ENCODE measurements around the gene MOGAT3. TPM values are rescaled to one million over a fixed set of nuclear protein-coding genes. Genes with fewer than 3 reads are reported as not detected.
A peak's percentile ranks its signal among the peaks of the same experiment; 100 is the strongest.

The MOGAT3 gene
- total RNA-seq, 1 donor from 2014 or later: not detected

DNA sequence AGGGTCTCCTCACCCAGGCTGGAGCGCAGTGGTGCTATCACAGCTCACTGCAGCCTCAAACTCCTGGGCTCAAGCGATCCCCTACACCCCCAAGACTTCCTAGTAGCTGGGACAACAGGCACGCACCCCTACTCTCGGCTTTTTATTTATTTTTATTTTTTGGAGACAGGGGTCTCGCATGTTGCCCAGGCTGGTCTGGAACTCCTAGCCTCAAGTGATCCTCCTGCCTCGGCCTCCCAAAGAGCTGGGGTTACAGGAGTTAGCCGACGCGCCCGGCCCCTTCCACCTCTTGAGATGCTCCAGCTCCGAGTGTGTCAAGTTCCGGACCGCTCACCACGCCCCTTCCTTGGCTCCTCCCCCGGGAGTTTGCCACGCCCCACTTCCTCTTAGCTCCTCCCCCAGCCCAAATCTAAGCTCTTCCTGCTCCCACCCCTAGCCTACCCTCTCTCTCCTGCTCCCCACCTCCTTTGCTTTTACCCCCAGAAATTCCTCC lies 27.0 kb downstream of the MOGAT3 start:
- Mint-ChIP-seq H3K4me3 (ENCODE audit: low read depth) (no peak overlapping the region), H3K27me3 (peaks cover 94% of the 10 kb centered on the region), H3K9me3 (ENCODE audit: low read depth) (no peaks in the 10 kb centered on the region), H3K36me3 (ENCODE audit: insufficient read depth) (peaks cover 1% of the 10 kb centered on the region), H3K4me1 (ENCODE audit: low read depth) (peaks cover 2% of the 10 kb centered on the region), H3K27ac (no peak overlapping the region)
- no peak for DNase-seq (ENCODE audit: low spot score, unreplicated experiment)
- no peak for TF ChIP-seq CTCF (IDR thresholded peaks at IDR 0.05; ENCODE audit: unreplicated experiment)

DNA sequence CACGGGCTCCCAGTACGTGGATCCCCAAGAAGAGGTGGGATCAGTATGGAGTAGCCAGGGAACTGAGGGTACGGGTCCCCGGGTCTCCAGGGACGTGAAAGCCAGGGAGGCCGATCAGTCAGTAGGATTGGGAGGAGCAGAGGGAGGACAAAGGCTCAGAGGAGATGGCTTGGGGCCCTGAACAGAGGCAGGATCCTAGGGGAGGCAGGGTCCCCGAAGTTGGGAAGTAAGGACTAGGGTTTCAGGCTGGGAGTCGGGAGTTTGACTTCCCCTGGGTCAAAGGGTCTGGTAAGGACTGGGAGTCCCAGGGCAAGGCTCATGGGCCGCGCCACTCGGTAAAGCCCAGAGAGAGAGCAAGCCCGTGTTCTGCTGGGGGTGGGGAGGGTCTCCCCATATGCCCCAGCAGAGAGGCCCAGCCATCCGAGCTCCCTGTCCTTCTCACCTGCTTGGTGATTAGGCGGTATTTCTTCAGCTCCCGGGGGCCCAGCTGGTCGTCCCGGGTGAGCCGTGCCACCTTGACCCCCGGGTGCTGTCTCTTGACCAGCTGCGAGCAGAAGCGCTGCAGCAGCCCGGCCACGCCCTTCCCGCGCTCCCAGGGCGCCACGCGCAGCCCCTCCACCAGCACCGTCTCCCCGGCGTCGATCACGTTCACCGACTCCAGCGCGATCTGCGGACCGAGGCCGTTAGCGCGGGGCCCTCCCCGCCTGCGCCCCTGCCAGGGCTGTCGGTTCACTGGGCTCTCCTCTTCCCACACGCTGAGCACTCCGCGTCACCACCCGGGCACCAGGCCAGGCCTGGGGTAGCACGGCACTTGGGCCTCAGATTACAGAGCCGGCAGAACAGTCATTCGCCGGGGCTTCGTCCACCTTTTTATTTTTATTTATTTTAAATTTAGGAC lies 27.7 kb downstream of the MOGAT3 start:
- peaks cover 95% of the 10 kb centered on the region for H3K27me3 Mint-ChIP-seq
- H3K4me3 Mint-ChIP-seq (ENCODE audit: low read depth): no peak overlapping the region
- no peak for DNase-seq (ENCODE audit: low spot score, unreplicated experiment)
- TF ChIP-seq CTCF (IDR thresholded peaks at IDR 0.05; ENCODE audit: unreplicated experiment): no peak
- no peak overlapping the region for H3K27ac Mint-ChIP-seq
- H3K36me3 Mint-ChIP-seq (ENCODE audit: insufficient read depth): peaks cover 1% of the 10 kb centered on the region
- peaks cover 2% of the 10 kb centered on the region for H3K4me1 Mint-ChIP-seq (ENCODE audit: low read depth)
- no peaks in the 10 kb centered on the region for H3K9me3 Mint-ChIP-seq (ENCODE audit: low read depth)

GRCh38 chr7:101172005-101172853 lies 28.6 kb downstream of the MOGAT3 start:
- Mint-ChIP-seq H3K4me1 (ENCODE audit: low read depth) (peaks cover 2% of the 10 kb centered on the region), H3K4me3 (ENCODE audit: low read depth) (no peak overlapping the region), H3K27me3 (peaks cover 95% of the 10 kb centered on the region), H3K27ac (no peak overlapping the region), H3K36me3 (ENCODE audit: insufficient read depth) (peaks cover 1% of the 10 kb centered on the region), H3K9me3 (ENCODE audit: low read depth) (no peaks in the 10 kb centered on the region)
- TF ChIP-seq CTCF (IDR thresholded peaks at IDR 0.05; ENCODE audit: unreplicated experiment): no peak
- no peak for DNase-seq (ENCODE audit: low spot score, unreplicated experiment)

DNA sequence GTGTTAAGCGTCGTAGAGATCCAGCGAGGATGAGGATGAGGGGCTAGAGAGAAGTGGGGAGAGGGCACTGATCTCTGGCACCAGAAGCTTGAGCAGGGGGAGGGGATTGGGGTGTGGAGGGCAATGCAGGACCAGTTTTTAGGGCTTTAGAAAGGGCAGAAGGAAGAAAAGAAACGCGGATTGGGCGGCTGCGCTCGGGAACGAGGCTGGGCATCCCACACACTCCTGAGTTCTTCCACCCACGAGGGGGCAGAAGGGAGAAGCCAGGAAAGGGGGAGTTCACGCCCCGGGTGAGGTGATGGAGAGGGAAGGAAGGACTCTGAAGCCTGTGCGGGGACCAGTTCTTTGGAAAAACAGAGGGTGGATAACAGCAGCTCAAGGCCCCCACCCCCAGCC lies 29.4 kb downstream of the MOGAT3 start:
- H3K4me1 Mint-ChIP-seq (ENCODE audit: low read depth): peaks cover 2% of the 10 kb centered on the region
- H3K4me3 Mint-ChIP-seq (ENCODE audit: low read depth): no peak overlapping the region
- peak; percentile 18 for TF ChIP-seq CTCF (IDR thresholded peaks at IDR 0.05; ENCODE audit: unreplicated experiment)
- no peak overlapping the region for H3K27ac Mint-ChIP-seq
- no peaks in the 10 kb centered on the region for H3K9me3 Mint-ChIP-seq (ENCODE audit: low read depth)
- no peaks in the 10 kb centered on the region for H3K36me3 Mint-ChIP-seq (ENCODE audit: insufficient read depth)
- peaks cover 92% of the 10 kb centered on the region for H3K27me3 Mint-ChIP-seq
- DNase-seq (ENCODE audit: low spot score, unreplicated experiment): no peak
